Measurements from ENCODE around the gene TMEM135.

The TMEM135 gene

DNA sequence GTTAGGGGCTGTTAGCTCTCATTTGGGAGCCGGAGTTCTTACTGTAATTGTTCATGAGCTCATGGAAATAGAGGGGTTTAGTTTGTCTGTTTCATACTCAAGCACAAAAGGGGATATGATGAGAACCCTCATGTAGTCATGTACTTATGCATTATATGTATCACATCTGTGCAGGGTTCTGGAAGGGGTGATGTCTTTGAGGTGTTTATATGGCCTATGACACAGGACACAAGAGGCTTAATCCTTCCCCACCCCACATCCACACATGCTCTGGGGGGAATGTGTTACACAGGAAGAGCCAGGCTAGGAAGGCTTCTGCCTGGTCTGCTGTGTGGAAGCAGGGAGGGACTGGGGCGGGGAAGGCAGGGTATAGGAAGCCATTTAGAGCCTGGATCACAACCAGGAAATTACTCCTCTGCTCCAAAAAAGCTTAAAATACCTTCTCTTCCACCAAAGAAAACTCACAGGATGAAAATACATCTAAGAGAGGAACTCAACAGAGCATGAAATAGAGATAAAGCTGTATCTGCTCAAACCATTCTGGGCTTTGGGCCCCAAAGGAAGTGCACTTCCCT, 316.1 kb downstream of the TMEM135 start:
- DNase-seq (ENCODE audit: low read depth), result no peak

DNA sequence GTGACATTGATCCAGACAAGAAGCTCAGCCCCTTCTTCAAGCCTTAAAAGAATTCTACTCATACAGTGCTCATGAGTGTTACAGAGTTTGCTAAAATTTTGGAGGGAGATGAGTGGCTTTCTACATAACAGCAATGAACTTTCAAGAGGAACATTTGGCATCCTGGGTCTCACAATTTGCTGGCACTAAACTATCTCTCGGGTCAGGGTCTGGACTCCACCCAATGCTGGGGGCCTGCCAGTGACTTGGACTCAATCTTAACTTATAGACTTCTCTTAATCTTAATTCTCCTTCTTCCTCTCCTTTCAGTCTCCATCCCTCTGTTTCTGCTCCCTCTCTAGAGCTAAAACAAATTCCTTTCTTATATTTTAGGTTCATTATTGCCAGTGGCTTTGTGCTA, 317.9 kb downstream of the TMEM135 start:
- no peak for DNase-seq (ENCODE audit: low read depth)

DNA sequence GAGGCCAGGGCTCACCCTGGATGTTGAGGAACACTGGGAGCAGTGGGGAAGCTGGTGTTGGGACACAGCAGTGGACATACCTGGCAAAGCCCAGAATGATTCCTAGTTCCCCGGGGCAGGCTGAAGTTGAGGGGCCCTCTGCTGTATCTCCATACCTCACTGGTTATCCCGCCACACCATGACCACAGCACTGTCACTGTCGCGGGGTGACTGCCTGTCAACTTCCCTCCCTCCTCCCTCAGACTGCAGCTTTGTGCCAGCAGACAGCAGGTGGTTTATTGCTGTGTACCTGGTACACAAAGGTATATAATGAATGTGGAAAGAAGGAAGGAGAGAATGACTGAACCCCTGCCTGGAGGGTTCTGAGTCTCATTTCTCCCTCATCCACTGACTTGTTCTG, 318.7 kb downstream of the TMEM135 start:
- DNase-seq (ENCODE audit: low read depth), result no peak

DNA sequence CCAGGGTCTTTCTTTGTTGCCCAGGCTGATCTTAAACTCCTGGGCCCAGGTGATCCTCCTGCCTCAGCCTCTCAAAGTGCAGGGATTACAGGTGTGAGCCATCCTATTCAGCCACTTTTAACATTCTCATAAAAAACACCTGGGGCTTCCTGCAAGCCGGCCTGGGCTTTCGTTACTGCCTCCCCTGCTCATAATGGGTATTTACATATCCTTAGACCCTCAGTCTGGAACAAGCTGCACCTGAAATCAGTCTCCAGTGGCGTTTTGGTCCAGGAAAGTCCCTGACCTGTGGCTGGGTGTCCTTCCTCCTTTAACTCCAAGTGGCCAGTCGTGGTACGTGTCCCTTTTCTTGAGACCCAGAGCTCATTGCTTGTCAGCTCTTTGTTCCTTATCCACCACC, 320.7 kb downstream of the TMEM135 start:
- DNase-seq (ENCODE audit: low read depth), result no peak

DNA sequence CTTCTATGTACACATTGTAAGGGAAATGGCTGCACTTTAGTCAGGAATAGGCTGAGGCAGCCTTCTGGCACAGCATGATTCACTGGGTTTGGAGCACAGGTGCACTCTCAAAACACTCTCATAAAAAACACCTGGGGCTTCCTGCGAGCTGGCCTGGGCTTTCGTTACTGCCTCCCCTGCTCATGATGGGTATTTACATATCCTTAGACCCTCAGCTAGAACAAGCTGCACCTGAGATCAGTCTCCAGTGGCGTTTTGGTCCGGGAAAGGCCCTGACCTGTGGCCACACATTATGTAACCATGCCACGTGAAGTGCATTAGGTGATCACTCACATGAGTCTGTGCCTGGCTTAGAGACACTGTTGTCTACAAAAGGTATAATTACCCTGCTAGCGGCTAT, 321.7 kb downstream of the TMEM135 start:
- no peak for DNase-seq (ENCODE audit: low read depth)

DNA sequence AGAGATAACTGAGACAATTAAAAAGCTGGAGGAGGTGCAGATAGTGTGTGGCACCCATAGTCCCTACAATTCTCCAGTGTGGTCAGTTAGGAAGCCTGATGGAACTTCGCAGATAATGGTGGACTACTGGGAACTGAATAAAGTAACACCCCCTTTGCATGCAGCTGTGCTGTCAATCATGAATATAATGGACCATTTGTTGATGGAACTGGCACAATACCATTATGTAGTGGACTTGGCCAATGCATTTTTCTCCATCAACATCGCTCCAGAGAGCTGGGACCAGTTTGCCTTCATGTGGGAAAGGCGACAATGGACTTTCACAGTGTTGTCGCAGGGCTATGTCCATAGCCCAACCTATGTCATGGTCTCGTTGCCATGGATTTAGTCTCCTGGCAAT, 324.2 kb downstream of the TMEM135 start:
- DNase-seq (ENCODE audit: low read depth), result no peak

DNA sequence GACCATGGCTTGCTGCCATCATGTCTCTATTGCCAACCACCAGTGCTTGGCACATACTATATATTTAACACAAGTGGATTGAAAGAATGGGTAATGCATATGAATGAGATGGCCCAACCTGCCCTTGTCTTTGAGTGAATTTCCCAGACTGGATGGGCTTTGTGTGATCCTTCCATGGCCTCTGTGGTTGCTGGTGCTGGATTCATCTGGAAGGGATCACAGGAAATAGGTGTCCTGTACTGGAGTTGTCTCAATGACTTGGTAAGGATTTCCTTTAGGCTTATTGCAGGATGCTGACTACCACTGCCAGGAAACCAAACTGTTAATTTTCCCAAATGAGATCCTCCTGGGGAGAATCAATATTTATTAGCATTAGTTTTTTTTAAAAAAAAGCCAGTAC, 328.6 kb downstream of the TMEM135 start:
- no peak for DNase-seq (ENCODE audit: low read depth)

DNA sequence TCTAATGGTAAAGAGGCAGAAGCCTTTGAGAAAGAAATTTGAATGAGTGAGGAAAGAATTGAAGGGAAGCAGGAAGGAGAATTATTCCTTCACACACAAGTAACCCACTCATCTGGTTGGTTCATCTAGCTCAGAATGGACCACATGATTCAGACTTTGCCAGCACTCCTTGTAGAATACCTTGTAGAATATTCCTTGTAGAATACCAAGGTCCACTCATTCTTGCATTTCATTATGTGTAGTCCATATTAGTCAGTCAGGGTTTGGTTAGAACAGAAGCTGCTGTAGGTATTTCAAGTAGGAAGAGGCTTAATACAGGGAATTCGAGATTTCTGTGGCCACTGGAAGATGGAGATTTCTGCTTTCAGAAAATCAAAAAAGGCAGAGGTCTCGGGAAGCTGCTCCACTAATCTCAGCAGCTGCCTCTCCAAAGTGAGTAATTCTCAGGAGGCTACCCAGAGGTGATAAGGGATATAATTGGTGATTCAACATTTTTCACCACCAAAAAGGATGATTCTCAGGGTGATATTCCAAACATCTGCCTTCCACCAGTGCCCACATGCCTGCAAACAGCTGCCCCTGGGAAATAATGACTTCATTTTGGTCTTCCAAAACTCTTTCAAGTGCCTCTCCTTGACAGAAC, 329.1 kb downstream of the TMEM135 start:
- DNase-seq (ENCODE audit: low read depth), result no peak

DNA sequence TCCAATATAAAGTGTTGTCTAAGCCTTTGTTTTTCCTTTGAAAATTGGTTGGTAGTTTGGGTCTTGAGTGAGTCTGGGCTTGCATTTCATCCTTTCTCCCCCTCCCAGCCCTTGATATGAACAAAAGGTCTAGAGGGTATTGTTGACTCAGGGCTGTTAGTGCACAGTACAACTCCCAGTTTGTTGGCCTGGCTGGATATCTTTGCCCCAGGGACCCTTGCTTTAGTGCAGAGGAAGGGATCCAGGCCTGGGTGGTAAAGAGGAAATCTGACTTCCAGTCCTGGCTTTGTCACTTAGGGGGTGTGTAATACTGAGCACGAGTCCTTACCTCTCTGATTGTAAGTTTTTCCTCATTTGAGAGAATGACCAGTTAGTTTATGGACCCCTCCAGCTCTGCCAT, 330.4 kb downstream of the TMEM135 start:
- no peak for DNase-seq (ENCODE audit: low read depth)

DNA sequence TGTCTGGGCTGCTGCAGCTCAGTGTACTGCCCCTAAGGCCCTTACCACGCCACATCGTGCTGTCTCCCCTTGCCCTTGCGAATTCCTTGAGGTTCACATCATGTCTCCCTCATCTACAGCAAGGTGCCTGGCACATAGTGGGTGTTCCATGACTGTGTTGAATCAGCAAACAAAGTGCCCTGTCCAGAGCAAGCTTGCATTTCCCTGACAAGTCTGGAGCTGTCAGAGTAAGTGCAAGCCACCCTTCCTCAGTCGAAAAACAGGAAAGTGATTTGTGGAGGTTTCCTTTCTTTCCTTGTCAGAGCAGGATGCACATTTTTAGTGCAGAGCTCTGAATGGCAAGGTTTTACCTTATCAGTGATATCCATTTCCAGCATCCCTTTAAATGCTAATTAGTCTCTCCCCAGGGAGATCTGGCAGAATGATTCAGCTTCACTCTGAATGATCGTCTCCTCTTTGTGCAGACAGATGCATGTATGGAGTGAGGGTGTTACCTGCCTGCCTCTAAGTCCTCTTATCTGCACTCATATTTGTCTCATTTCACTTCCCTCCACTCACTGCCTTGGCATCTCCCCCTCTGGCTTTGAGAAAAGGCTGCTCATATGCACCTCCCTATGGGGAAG, 331.2 kb downstream of the TMEM135 start:
- DNase-seq (ENCODE audit: low read depth), result no peak

DNA sequence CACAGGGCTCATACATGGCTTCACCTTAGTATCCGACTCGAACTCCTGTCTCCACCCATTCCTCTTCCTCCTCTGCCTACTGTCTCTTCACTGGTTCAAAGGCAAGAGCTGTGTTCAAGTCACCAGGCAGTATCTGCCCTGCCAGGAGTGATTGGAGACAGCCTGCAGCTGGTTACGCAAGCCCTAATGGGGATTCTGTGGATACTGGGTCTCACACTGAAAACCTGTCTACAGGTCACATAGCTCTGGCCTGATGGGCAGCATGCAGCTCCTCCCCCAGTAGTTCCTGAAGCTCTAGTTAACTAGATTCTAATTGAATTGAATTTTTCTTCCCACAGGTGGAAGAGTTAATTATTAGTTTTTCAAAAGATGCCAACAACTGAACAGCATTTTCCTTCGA, 332.2 kb downstream of the TMEM135 start:
- DNase-seq (ENCODE audit: low read depth), result no peak

DNA sequence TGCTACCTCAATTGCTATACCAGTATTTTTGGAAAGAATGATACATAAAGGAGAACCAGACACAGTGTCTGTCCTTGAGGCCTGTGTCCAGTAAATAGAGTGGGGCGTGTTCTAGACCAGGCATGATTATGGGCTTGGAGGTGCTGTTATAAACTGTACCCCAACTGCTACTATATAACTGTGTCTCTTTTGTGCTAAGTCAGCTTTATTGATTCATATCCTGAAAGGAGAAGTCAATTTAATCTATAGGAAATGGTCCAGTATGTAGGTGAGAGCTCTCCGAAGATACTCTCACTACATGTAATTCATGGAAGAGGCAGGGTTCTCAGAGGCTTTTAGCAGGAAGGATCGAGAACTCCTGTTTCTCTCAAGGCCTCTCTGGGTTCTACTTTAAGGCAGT, 334.3 kb downstream of the TMEM135 start:
- DNase-seq (ENCODE audit: low read depth), result no peak
